NCI-H2081 (cell line): ENCODE data around the gene IL15RA.
"Not testable (repeated sequence)": the region's sequence is repeated elsewhere in the genome, so short reads cannot be mapped to it uniquely, and the experiment has no call there.

Experiments used
- DNase-seq, 2 experiments: peaks; one replicate each; lab custom pipeline; 2025; lab: John Stamatoyannopoulos, UW

Gene IL15RA

GRCh38 chr10:5927306-5927705 is 50.0 kb downstream of the IL15RA start:
- no peak for DNase-seq

DNA sequence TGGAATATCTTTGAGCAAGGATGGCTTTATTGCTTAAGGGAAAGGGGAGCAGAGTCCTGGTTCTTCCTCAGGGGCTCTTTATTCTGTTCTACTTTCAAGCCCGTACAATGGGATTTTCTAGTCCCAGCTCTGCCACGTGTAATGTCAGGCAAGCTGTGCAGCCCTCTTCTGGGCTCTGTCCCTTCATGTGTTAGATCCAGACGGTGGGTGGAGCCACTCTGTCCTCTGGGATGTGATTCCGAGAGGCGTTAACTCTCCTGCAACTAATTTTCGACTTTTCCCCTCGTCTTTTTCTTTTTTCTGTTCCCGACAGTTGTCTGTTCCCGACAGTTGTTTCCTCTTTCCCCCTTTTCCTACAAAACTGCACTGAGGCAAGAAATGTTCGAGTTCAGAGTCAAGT is 52.5 kb downstream of the IL15RA start:
- DNase-seq: no peak

GRCh38 chr10:5921746-5922145 is 55.6 kb downstream of the IL15RA start:
- no peak for DNase-seq

DNA sequence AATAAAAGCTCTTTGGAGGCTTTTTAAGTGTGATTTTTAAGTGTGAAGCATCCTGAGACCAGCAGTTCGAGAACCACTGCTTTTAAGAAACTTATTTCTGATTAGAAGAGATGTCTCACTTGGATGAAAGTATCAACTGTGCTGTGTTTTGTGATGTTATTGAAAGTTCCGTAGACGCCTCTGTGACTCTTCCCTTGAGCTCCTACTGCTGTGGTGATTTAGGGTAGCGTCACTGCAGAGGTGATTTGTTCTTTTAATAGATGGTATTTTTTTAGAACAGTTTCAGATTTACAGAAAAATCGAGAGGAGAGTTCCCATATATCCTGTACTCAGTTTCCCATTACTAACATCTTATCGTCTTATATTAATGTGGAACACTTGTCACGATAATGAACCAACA is 57.8 kb downstream of the IL15RA start:
- no peak for DNase-seq

- DNase-seq: no peak
These were observed 58.6 kb downstream of the IL15RA start for GRCh38 chr10:5918763-5919162.

- DNase-seq: no peak
These were observed 60.0 kb downstream of the IL15RA start for GRCh38 chr10:5917305-5917704.

- no peak for DNase-seq
These were observed 61.9 kb downstream of the IL15RA start for GRCh38 chr10:5915451-5915850.

- DNase-seq: no peak
These were observed 63.6 kb downstream of the IL15RA start for GRCh38 chr10:5913736-5914135.

DNA sequence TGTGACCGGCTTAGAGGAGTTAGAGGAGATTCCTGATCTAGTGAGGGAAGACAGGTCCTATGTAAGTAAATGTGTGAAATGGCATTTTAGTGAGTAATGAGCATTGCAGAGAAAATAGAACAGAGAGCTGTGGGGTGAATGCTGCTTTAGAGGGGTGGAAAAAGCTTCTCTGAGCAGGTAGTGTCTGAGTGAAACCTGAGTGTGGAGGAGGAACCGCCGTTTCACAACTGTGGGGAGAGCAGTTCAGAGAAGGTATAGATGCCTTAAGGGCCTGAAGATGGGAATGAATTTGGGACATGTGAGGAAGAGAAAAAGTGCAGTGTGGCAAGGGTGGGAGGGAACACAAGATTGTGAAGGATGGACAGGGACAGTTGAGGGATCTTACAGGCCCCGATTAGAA is 65.7 kb downstream of the IL15RA start:
- no peak for DNase-seq

DNA sequence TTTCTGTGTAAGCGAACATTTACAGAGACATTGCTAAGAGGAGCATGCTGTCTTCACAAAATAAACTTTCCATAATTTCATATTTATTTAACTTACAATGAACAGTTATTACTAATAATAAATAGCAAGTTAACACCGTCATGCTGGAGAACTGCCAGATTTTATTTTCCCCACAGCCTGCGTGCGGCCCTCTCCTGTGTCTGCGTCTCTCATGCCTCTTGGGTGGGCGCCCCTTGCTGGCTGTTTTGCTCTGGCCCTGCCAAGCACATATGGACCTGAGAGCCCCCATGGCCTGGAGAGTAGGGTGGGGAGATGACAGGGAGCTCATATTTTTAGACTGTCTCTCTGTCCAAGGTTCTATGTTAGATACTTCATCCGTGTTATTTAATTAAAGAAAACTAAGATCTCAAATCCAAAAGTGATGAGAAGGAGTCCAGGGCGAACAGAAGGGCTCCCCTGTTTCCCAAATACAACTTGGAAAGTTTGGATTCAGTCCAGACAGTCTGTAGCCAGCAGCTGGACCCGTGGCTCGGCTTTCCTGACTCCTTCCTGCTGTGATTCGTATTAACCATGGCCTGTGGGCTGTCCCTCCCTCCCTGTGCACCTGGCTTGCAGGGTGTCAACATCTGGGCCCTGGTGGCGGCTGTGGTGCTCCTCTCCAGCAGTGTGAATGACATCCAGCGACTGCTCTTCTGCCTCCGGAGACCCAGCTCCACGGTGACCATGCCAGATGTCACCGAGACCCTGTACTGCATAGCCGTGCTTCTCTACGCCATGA is 66.8 kb downstream of the IL15RA start:
- peak; percentile 62 to 86 for DNase-seq

DNA sequence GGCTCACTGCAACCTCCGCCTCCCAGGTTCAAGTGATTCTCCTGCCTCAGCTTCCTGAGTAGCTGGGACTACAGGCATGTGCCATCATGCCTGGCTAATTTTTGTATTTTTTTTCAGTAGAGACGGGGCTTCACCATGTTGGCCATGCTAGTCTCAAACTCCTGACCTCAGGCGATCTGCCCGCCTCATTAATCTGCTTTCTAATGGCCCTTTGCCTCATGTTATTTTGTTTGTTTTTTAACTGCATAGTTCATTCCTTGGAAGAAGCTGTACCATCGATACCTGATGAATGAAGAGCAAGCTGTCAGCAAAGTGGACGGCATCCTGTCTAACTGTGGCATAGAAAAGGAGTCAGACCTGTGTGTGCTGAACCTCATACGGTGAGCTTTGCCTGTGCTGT is 68.7 kb downstream of the IL15RA start:
- not testable (repeated sequence) for DNase-seq

GRCh38 chr10:5906651-5907050 is 70.7 kb downstream of the IL15RA start:
- no peak for DNase-seq

DNA sequence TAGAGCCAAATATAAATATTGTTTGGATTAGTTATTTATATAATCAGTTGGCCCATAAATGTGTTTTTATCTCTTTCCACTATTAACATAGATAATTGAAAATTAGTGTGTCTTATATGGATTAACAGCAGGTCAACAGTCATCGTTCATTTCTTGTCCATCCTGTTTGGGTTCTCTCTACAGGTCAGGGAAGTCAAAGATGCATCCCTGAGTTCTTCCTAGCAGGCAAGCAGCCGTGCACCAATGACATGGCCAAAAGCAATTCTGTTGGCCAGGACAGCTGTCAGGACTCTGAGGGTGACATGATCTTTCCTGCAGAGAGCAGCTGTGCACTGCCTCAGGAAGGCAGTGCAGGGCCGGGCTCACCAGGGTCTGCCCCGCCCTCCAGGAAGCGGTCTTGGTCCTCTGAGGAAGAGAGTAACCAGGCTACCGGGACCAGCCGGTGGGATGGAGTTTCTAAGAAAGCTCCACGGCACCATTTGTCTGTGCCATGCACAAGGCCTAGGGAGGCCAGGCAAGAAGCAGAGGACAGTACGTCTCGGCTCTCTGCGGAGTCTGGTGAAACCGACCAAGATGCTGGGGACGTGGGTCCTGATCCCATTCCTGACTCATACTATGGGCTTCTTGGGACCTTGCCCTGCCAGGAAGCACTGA is 71.4 kb downstream of the IL15RA start:
- DNase-seq: no peak

DNA sequence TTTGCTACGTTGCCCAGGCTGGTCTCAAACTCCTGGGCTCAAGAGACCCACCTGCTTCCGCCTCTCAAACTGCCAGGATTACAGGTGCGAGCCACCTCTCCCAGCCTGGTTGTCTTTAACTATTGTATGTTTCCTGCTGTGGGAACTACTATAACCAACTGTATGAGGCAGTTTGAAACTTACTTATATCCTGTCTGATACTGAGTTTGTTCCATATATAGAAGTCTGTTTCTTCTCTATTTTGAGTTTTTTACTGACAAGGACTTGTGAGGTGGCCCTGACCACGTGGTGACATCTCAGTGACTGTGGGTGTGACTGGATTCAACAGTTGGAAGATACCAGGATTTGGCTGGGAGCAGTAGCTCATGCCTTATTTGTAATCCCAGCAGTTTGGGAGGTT is 73.1 kb downstream of the IL15RA start:
- no peak for DNase-seq

DNA sequence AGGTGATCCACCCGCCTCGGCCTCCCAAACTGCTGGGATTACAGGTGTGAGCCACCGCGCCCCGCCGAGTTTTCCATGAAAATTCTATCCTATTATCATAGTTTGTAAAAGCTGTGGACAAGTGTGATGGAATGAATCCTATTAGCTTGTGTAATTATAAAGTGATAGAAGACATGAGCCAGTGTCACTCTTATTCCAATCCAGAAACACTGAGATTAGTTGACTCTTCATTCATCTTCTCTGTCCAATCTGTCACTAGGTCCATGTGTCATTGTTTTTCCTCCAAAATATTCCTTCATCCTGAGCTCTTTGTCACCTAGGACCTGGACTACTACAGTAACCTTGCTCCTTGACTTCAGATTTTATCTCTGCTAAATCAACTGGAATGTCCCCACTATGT is 73.8 kb downstream of the IL15RA start:
- no peak for DNase-seq

DNA sequence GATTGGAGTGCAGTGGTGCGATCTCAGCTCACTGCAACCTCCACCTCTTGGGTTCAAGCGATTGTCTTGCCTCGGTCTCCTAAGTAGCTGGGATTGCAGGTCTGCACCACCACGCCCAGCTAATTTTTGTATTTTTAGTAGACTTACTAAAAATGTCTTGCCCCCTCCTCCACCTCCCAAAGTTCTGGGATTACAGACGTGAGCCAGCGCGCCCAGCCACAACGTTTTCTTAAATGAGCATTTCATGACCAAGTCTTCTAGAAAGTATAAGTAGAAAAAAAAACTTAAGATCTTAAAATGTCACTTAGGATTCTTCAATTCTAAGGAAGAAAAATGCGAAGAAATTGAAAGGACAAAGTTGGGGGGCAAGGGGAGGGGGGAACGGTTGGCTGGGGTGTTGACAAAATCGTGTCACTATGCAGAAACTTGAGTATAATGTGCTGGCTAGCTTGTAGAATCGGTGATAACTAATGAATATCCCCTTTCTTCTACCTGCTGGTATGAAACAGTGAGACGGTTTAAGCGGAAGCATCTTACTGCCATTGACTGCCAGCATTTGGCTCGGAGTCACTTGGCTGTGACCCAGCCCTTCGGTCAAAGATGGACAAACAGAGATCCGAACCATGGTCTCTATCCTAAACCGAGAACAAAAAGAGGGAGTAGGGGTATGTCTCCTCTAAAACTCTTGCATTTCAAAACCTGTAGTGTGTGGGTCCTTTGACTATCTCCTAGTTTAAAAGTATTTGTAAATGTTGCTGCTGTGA is 74.7 kb downstream of the IL15RA start:
- DNase-seq: no peak
